Activated CD8-positive, alpha-beta memory T cell treated with anti-CD3 and anti-CD28 coated beads for 24 hours (primary cell): ENCODE data around the gene MB.
A peak's percentile ranks its signal among the peaks of the same experiment; 100 is the strongest.
"Not testable (repeated sequence)": the region's sequence is repeated elsewhere in the genome, so short reads cannot be mapped to it uniquely, and the experiment has no call there.

ENCODE experiments used
- DNase-seq: peaks from one replicate; pipeline ENCODE4 v3.0.0-alpha.2; 2020

Gene MB

DNA sequence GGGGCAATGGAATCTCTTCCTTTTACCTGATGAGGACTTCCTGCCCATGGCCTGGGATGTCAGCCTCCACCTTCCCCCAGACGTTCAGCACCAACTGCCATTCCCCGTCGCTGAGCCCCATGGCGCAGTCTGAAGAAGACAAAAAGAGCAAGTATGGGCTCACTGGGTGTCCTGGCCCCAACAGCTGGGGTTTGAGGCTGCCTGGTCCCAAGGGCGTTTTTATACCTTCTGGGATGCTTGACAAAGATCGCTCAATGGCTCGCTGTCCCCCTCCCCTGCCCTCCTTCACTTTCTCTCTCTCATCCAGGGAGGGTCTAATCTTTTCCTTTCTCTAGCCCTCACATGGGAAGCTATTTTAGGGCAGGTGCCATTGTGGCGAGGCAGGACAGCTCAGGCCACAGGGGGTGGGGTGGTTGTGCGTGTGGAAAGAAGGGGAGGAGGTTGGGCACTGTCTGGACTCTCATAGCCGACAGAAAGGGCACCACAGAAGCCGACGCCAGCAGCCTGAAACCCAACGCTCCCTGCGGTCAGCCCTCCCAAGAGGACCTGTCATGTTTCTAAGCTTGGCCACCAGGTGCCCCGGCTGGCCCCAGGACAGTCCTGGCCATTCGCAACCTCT is at the start of gene MB:
TSS of gene MB (minus strand) at position 193 of the 619 bp plus-strand sequence. CDS start at position 121, 72 bp downstream.
- no peak for DNase-seq

DNA sequence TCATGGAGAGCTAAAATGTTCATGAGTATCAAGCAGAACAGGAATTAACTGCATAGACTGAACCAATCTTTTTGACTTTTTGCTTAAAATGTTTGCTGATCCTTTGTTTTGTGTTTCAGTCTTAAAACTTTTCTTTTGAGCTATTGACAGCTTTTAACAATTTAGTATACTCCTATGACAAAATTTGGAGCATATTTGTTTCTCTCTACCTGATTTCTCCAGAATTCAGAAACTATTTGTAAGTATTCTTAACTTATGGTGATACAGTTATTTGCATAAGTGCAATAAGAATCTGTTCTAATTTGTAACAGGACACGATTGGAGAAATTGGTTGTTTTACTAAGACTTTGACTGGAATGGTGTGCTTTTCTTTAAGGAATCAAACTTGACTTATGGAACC is 49.6 kb upstream of the MB start:
- DNase-seq = not testable (repeated sequence)

DNA sequence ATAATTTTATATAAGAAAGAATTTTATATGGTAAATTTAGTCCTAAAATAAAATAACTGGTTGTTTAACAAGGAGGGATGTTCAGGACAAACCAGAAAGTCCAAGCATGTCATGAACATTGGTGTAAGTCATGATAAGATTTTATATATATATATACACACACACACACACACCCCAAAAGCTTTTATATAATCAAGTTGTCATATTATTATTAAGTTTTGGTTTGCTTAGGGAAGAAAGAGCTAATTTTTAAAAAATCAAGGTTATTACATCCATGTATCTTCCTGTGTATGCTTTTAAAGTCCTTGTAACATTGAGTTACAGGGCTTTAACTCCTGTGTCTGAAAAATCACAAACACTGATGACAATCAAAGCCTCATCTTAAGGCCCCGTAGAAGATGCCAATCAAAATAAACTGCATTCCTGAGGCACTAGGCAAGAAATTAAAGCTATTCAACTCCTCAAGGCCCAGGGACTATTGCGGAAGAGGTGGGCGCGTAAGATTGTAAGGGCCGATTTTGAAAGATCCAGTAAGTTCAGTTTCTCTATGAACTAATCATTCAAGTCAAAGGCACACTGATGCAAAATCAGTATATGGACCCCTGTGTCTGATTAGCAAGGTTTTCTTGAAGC is 47.9 kb upstream of the MB start:
- no peak for DNase-seq

DNA sequence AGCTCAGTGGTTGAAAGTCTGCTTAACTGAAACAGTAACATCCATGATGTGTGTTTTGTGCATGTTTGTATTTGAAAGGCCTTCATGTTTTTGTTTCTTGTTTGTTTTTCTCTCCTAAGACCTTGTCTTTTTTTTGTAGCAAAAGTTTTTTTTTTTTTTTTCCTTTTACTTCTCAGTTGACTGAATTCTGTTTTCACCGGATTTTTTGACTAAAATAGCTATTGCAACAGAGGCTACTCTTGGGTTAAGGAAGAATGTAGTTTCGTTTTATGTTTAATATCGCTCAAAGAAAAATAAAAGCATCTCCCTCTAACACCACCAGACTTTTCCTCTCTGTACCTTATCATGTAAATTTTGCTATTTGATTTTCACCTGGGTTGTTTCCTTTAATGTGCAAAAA is 46.2 kb upstream of the MB start:
- no peak for DNase-seq

DNA sequence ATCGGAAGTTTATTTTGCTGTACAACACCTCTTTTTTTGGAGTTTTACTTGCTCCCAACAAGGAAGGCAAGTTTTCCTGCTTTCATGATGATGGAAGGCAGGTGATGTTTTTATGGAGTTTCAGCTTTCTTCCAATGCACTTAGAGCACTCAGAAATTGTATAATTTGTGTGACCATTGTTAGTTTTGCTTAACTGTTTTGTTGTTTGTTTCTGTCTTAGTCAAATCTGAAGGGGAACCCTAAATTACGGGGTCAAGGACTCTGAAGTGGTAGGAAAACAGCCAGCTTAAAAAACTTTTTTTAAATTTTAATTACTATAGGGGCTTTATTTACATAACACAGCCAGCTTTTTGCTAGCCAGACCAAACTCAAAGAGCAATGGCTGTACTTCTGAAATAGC is 45.8 kb upstream of the MB start:
- no peak for DNase-seq

DNA sequence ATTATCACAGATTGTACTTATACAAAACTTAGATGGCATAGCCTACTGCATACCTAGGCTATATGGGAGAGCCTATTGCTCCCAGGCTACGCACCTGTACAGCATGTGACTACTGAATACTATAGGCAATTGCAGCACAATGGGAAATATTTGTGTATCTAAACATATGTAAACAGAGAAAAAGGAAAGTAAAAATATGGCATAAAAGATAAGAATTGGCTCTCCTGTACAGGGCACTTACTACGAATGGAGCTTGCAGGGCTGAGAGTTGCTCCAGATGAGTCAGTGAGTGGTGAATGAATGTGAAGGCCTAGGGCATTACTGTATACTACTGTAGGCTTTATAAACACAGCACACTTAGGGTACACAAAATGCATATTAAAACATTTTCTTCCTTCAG is 44.3 kb upstream of the MB start:
- DNase-seq = no peak

DNA sequence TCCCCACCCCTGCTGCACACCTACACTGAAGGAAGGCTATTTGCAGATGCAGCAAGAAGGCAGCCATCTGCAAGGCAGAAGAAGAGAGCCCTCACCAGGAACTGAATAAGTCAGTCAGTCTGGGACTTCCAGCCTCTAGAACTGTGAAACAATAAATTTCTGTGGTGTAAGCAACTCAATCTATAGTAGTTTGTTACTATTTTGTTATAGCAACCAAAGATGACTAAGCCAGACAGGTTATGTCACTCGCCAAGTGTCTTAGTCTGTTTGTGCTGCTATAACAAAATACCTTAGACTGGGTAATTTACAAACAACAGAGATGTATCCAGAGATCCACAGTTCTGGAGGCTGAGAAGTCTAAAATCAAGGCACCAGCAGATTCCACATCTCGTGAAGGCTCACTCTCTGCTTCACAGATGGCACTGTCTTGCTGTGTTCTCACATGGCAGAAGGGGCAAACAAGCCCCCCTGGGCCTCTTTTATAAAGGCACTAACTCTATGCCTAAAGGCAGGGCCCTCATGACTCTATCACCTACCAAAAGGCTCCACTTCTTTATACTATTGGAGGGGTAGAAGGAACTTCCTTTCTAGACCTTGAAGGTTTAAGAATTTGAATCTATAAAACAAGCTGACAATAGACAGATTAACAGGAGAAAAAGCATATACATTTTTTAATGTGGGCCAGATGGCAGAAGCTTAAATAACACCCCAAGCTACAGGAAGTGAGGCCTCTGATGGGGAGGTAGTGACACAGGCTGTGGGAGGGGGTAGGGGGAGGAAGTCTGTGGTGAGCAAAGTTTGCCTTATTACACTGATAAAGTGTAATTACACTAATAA is 43.4 kb upstream of the MB start:
- DNase-seq = no peak

DNA sequence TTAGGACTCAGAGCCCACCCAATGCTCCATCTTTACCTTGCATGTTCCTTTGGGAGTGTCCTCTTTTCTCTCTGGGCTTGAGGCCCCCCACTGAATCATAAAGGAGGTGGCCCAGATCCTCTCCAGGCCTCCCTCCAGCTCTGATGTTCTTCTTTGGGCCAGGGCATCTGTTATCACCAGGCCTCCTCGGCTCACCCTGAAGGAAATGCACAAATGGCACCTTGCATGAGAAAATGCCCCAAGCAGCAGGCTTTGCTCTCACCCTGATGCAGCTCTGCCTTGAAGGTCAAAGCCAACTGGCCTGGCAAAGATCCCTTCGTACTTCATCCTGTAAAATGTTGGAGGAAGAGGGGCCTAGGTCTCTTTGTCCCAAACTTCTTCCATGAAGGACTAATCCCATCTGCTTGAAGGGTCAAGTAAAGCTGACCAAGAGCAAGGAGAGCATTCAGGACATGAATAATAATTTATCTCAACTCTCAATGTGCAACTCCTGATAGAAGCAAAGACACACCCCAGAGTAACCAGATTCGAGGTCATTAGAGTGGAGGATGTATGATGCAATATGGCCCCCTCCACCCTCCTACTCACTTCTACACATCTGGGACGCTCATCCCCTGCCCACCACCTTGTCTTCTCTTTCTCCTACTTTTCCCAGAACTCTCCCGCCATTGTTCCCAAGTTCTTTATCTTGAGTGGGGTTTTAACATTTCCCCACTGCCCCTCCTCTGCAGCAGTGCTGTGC is 40.6 kb upstream of the MB start:
- DNase-seq = no peak

DNA sequence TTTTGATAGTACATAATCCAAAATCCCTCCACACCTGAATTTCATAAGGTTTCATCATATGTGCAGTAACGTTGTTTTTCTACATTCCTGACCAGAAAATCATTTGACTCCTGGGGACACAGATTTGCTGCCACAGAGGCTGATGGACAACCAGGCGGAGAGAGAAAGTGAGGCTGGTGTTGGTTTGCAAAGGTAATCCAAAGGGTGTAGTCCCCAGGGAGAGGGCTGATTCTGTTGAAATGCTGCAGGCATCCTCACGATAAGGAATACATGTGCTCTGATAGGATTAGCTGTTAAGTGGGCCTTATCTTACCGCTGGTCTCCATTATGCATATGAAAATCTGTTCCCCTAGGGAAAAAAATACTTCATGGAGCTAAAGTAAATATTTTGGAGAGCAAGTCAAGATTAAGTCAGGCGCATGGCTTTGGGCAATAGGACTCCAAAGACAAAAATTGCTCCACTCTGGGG is 39.2 kb upstream of the MB start:
- DNase-seq = no peak

DNA sequence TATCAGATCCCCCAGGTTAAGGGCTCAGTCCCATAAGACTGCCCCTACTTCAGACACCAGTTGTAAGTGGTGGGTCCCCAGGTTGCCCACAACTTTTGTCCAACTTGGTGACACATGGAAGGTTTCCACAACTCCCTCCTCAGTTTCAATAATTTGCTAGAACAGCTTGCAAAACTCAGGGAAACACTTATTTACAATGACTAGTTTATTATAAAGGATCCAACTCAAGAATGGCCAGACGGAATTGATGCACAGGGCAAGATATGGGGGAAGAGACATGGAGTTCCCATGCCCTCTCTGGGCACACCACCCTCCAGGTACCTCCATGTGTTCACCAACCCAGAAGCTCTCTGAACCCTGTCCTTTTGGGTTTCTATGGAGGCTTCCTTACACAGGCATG is 36.7 kb upstream of the MB start:
- no peak for DNase-seq

DNA sequence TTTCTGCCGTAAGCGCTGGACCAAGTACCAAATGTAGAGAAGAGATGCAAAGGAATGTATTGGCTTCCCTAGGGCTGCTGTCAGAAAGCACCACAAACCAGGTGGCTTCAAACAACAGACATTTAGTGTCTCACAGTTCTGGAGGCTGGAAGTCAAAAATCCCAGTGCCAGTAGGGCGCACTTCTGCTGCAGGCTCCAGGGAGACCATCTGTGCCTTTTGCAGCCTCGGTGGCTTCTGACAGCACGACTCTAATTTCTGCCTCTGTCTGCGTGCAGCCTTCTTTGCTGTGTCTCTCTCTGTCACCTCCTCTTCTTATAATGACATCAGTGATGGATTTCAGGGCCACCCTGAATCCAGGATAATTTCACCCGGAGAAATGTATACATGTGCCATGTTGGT is 34.0 kb upstream of the MB start:
- peak; percentile 55 for DNase-seq

DNA sequence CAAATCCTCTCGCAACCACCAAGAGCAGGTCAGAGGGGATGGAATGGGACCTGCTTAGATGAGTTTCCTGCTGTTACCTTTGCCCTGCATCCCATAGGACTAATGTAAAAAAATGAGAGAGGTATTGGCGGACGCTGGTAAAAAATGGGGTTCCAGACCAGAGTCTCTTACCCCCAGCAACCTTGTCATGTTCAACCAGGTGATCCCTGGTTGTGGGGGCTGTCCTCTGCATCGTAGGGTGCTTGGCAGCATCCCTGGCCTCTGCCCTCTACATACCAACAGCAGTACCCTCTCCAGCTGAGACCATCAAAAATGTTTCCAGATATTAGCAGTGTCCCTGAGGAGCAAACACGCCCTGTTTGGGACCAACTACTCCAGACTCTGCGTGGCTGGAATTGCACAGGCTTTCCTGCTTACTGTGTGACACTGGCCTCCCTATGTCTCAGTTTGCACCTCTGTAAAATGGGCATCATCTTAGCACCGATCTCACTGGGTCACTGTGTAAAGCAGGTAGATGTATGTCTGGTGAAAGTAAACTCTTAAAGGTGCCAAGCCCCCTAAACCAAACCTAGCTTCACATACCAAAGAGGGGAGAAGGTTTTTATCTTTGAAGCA is 32.6 kb upstream of the MB start:
- DNase-seq = peak; percentile 56

DNA sequence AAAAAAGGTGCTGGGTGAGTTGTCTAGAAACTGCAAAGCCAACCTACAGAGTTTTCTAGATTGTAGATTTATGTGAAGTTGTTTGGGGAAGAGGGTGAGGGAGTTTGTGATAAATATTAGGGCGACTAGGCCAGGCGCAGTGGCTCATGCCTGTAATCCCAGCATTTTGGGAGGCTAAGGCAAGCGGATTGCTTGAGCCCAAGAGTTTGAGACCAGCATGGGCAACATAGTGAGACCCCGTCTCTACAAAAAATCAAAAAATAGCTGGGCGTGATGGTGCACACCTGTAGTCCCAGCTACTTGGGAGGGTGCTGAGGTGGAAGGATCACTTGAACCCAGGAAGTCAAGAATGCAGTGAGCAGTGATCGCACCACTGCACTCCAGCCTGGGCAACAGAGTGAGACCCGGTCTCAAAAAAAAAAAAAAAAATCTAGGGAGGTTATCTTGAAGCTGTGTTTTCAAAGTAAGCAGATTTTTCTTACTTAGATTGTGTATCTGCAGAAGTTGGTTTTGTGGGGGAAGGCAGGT is 32.0 kb upstream of the MB start:
- peak; percentile 74 for DNase-seq

DNA sequence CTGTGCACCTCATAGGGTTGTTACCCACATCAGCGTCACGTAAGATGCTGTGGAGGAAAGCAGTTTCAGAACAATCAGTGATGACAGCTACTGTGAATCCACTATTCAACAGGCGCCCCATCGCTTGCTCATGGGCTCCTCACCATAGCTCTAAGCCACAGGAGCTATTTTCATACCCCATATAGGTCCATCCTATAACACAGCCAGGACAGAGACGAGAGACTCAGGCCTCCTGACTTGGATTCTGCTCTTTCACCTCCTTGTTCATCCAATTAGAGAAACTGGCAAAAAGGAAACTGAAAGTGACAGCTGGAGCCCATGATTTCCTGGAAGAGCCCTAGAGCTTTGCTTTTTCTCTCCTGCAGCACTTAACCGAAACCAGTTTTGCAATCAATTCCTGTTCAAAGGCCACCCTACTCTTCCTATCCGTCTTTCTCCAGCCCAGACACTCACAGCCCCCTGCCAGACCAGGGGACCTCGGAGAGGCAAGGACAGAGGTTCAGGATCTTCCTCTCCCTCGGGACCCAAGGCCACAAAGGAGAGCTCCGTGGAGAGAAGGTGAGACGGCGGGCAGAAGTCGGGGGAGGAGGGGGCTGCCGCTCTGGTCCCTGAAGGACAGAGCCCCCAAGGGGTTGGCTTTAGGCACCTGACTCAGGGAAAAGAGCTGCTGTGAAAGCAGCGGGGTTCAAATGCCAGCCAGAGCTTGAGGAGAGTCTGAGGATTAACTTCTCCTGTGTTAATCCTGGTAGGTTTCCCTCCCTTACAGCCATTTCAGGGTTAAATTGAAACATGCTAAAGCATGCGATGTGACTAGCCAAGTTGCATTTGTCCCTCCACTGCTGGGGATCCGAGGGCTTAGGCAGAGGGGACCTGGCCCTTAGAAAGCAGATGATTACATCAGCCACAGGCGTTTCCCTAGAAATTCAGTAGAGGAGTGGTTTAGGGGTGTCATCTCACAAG is 31.2 kb upstream of the MB start, which contains the start of gene APOL6:
TSS of gene APOL6 (plus strand) at position 381 of the 960 bp plus-strand sequence. CDS start 7,980 bp downstream, outside the sequence.
- DNase-seq = peak; percentile 87

DNA sequence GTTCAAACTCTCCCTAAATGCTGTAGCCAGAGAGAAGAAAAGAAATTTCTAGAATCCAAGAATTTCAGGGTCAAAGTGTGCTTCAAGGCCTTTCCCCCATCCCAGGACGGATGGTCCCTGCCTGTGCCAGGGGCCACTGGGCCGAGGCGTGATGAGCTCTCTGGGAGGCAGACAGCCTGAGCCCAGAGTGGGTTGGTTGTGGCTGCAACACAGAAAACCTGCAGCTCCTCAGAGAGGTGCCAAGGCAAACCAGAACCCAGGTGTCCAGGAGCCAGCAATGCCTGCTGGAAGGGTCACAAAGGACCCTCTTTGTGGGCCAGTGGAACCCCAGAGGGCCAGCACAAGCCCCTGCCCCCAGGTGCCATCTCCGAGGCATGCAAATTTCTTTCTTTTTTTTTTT is 28.5 kb upstream of the MB start:
- peak; percentile 52 for DNase-seq

DNA sequence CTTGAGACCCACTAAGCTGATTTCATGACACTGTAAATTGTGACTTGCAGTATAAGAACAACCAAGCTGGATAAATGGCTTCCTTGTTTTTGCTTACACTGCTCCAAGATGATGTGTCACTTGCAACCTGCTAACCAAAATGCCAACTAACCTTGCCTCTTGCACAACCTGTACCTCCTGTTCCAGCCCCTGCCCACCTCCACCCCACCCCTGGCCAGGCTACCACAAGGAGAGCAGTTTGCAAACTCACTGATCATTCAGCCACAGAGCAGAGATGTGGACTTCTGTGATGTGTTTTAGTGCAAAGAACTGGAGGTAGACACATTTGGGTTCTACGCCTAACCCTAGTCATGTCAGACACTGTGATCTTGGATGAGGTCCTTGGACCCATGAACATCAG is 26.9 kb upstream of the MB start:
- DNase-seq = no peak

DNA sequence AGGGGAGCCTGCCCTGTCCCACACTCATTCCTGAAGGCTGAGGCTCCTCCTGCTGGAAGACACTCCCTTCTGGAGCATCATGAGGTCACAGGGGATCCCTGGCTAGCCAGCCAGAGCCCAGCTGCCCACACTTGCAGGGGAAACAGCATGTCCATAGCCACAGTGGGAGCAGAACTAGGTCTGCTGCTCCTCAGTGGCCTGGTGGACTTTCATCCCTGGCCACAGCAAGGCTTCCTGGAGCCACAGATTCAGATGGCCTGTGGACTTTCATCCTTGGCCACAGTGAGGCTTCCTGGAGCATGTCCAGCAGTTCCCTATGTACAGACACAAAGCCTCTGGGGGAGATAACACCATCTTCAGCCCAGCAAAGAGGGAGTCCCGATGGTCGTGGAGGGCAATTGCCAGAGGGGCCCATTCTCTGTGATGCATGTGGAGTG is 25.2 kb upstream of the MB start:
- DNase-seq = peak; percentile 48

DNA sequence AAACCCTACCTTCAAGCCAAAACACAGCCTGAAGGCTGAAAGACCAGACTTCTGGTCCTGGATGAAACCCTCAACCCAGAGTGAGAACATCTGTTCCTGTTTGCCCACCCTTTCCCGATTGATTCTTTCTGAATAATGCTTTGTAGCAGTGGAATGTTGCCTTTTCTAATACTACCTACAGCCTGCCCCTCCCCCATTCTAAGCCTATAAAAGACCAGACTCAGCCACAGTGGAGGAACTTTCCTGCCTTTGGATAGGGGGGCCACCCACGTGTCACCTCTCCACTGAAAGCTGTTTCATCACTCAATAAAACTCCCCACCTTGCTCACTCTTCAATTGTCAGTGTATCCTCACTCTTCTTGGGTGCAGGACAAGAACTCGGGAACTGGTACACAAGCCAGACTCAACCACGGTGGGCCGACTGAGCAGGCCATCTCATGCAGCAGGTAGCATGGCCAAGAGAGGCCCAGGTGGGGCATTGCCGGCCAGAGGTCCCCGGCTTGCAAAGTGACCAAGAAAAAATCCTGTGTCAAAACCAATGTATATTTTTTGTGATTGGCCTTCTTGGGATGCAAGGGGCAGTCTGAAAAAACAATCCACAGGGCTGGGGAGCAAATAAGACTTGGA is 24.5 kb upstream of the MB start:
- DNase-seq = peak; percentile 42

DNA sequence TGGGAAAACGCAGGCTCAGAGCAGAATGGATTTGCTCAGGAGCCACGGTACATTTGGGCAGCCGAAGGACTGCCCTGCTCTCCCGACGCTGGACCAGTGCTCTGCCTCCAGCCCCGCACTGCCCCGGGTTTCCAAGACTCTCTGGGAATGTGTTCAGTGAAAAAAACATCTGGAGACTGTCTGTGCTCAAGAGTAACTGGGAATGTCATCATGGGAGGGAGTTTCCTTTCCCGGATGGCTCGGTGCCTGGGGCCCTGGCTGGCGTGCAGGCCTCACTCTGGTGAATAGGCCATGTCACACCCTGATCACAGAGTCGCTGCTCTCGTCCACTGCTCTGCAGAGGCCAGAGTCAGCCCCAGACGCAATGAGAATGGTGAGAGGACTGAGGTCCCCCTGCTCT is 21.3 kb upstream of the MB start:
- no peak for DNase-seq

DNA sequence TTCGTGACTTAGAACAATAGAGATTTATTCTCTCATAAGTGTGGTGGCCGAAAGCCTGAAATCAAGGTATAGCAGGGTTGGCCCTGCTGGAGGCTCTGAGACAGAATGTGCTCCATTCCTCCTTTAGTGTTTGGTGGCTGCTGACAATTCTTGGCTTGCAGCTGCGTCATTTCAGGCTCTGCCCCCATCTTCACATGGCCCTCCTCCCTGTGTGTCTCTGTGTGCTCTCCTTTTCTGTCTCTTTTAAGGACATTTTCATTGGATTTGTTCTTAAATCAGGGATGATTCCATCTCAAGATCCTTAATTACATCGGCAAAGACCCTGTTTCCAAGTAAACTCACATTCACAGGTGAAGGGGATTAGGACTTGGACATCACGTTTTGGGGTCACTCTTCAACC is 20.9 kb upstream of the MB start:
- DNase-seq = no peak

DNA sequence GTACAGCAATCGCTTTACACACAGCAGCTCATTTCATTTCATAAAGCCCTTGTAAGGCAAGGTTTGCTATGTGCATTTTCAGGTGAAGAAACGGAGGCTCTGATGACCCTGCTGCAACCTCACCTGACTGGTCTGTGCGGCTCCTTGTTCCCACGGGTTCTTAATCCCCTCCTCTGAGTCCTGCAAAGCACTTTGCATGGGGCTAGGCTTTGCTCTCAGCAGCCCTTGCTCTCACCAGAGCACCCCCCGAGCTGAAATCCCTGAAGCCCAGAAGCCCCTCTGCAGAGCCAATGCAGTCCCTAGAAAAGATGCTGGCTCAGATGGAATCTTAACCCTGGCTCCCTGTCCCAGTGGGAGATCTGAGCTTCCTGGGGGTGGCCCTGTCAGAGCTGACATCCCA is 20.1 kb upstream of the MB start:
- DNase-seq = no peak
